ENCODE data around the gene MAK.

DNA sequence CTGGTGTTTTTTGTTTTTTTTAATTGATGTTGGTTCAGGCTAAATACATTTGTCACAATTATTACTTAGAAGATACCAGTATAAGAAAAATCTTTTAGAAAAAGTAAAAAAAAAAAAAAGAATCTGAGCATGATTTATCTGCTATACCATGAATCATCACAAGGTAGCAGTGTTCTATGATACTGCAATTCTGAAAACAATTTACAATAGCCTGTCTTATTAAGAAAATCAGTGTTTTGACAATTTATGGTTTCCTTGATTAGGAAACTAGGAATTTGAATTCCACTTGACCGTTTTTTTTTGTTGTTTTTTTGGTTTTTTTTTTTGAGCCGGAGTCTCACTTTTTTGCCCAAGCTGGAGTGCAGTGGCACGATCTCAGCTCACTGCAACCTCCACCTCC is 9.3 kb upstream of the MAK start:
- TF ChIP-seq, protein P1, sequence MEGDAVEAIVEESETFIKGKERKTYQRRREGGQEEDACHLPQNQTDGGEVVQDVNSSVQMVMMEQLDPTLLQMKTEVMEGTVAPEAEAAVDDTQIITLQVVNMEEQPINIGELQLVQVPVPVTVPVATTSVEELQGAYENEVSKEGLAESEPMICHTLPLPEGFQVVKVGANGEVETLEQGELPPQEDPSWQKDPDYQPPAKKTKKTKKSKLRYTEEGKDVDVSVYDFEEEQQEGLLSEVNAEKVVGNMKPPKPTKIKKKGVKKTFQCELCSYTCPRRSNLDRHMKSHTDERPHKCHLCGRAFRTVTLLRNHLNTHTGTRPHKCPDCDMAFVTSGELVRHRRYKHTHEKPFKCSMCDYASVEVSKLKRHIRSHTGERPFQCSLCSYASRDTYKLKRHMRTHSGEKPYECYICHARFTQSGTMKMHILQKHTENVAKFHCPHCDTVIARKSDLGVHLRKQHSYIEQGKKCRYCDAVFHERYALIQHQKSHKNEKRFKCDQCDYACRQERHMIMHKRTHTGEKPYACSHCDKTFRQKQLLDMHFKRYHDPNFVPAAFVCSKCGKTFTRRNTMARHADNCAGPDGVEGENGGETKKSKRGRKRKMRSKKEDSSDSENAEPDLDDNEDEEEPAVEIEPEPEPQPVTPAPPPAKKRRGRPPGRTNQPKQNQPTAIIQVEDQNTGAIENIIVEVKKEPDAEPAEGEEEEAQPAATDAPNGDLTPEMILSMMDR (IDR thresholded peaks at IDR 0.05): no peak
- TF ChIP-seq POLR2A (IDR thresholded peaks at IDR 0.05): no peak

Measured in lower leg skin (tissue), 3 donors.